Right lobe of liver (tissue), 4 donors: Measurements from ENCODE around the gene PLXNA1.

Source experiments
- CTCF ChIP-seq, 4 donors: fragments of 200-600 bp in 3 of 4; fragments of 450-650 bp in 1 of 4; IDR thresholded peaks; one replicate each; pipeline versions ENCODE4 v1.5.1 to v1.8.0; 2016 to 2022; ENCODE audit warnings: antibody characterized with exemption in 4 of 4, mild to moderate bottlenecking in 2 of 4
- POLR2A ChIP-seq: fragments of 450-650 bp; IDR thresholded peaks from one replicate; pipeline ENCODE4 v1.6.1; 2017; ENCODE audit warnings: antibody characterized with exemption, mild to moderate bottlenecking
- donor health status: DM: no; HTN: no; CAD: no.
- donor health status: DM: no; HTN: no; CAD: no.
- donor health status: DM: no; HTN: yes; CAD: no.

- TF ChIP-seq POLR2A, result no peak
- TF ChIP-seq CTCF (IDR thresholded peaks at IDR 0.05), result no peak
Observed at GRCh38 chr3:126957776-126958637, 24.9 kb upstream of the PLXNA1 start.
